Activated CD8-positive, alpha-beta memory T cell treated with anti-CD3 and anti-CD28 coated beads, Interleukin-2, amount 10 ng/mL, durations not matched to agents 7 days and 5 days (primary cell): ENCODE results near the gene GGA1. TPM values are rescaled to one million over a fixed set of nuclear protein-coding genes. Genes with fewer than 3 reads are reported as not detected.

Experiments
- ATAC-seq: fragments of 150-1000 bp; cut with Tn5 transposase; one replicate; pipeline ENCODE4 v1.10.0; 2021; ENCODE audit warnings: moderate library complexity
- CTCF ChIA-PET: fragments of 350-600 bp; sonication (Branson Sonifier 250); formaldehyde crosslinking; loops from one replicate; lab custom pipeline; 2021; ENCODE audit warnings: antibody characterized with exemption; lab: Charles Lee
- DNase-seq: peaks from one replicate; pipeline ENCODE4 v3.0.0-alpha.2; 2020
- H3K27ac Mint-ChIP-seq: one replicate; pipeline ENCODE4 v1.8.0; 2021; ENCODE audit warnings: mild to moderate bottlenecking, mixed read lengths
- H3K27me3 Mint-ChIP-seq: one replicate; pipeline ENCODE4 v1.8.0; 2021; ENCODE audit warnings: mixed read lengths
- H3K36me3 Mint-ChIP-seq: one replicate; pipeline ENCODE4 v1.8.0; 2021; ENCODE audit warnings: mild to moderate bottlenecking, mixed read lengths
- H3K4me1 Mint-ChIP-seq: one replicate; pipeline ENCODE4 v1.8.0; 2021; ENCODE audit warnings: mixed read lengths
- H3K4me3 Mint-ChIP-seq: one replicate; pipeline ENCODE4 v1.8.0; 2021; ENCODE audit warnings: mild to moderate bottlenecking, moderate library complexity, mixed read lengths
- H3K9me3 Mint-ChIP-seq: one replicate; pipeline ENCODE4 v1.8.0; 2022; ENCODE audit warnings: low read depth, mixed read lengths
- total RNA-seq, 2 experiments: library from RNA; stranded (reverse); gene quantifications; one replicate each; pipeline ENCODE4 v1.2.3, GENCODE V29; 2021

GGA1 gene
- total RNA-seq, 2 experiments from 2014 or later, result 76.9 to 85.9 TPM

DNA sequence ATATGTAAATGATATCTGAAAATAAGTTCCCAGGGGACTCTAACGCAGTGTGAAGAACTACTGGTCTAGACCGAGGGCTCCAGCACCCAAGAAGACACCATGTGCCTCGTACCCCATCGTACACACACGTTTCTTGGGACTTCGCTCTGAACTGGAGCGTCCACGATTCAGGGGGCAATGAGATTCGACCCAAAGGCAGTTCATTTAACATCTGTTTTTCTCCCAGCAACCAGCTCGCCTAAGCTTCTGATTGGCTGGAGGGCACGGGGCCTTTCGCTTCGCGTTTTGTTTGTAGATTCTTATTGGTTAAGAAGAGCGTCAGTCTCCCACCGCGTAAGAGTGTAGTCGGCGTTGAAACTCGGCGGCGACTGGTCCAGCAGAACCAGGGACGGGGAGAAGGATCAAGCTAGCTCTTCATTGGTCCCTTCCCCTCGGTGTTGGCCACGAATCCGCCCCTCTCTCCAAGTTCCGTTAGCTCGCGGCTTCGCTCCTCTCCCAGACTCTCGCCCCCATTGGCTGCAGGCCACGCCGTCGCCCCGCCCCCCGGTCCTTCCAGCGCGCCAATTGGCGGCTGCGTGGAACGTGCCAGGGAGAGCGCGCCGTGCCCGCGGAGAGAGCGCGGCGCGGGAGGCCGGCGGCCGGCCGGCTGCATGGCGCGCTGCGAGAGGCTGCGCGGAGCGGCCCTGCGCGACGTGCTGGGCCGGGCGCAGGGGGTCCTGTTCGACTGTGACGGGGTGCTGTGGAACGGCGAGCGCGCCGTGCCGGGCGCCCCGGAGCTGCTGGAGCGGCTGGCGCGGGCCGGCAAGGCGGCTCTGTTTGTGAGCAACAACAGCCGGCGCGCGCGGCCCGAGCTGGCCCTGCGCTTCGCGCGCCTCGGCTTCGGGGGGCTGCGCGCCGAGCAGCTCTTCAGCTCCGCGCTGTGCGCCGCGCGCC is 49.8 kb downstream of the GGA1 start, which contains the start of gene PDXP:
Gene PDXP (plus strand): TSS at position 591 of the 933 bp plus-strand sequence. CDS start 60 bp downstream, at position 651.
- peak; percentile 99 for DNase-seq
- Mint-ChIP-seq H3K27ac (peak within 1 kb of the TSS; percentile 88), H3K36me3 (peaks cover 6% of the 10 kb centered on the region), H3K9me3 (no peaks in the 10 kb centered on the region), H3K4me1 (peaks cover 39% of the 10 kb centered on the region), H3K27me3 (no peaks in the 10 kb centered on the region), H3K4me3 (peak within 1 kb of the TSS; percentile 85)
- CTCF ChIA-PET, result interaction anchor here (0.9 to 41.1 kb wide), 6 partner anchors 17 to 159 kb away, joined by 3 to 1064 read pairs (median 46); partner anchors contain the start of genes GGA1, LGALS1, NOL12 and SH3BP1
- ATAC-seq, result peak; percentile 98

DNA sequence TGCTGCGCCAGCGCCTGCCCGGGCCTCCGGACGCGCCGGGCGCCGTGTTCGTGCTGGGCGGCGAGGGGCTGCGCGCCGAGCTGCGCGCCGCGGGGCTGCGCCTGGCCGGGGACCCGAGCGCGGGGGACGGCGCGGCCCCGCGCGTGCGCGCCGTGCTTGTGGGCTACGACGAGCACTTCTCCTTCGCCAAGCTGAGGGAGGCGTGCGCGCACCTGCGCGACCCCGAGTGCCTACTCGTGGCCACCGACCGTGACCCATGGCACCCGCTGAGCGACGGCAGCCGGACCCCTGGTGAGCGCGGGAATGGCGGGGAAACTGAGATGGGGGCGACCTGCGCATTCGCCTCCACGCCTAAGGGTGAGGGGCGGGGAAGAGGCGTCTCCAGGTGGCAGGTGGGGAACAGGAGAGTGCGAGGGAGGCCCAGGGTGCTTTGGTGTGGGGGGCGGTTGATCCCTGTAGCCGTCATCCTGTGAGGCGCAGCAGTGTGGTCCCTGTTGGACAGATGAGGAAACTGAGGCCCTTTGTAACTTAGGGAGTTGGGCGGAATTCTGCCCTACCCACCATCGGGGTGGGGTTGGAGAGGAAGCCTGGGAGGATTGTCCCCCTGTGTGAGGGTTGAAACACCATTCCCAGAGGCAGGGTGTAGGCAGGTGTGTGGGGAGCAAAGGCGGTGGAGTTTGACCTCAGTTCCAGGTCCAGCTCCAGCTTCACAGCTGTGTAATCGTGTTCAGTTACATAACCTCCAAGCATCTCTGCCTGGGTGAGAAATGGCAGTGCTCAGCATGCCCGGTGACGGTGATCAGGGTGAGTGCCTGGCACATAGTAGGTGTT is 50.6 kb downstream of the GGA1 start:
- no peak for ATAC-seq
- no peaks in the 10 kb centered on the region for H3K27me3 Mint-ChIP-seq

DNA sequence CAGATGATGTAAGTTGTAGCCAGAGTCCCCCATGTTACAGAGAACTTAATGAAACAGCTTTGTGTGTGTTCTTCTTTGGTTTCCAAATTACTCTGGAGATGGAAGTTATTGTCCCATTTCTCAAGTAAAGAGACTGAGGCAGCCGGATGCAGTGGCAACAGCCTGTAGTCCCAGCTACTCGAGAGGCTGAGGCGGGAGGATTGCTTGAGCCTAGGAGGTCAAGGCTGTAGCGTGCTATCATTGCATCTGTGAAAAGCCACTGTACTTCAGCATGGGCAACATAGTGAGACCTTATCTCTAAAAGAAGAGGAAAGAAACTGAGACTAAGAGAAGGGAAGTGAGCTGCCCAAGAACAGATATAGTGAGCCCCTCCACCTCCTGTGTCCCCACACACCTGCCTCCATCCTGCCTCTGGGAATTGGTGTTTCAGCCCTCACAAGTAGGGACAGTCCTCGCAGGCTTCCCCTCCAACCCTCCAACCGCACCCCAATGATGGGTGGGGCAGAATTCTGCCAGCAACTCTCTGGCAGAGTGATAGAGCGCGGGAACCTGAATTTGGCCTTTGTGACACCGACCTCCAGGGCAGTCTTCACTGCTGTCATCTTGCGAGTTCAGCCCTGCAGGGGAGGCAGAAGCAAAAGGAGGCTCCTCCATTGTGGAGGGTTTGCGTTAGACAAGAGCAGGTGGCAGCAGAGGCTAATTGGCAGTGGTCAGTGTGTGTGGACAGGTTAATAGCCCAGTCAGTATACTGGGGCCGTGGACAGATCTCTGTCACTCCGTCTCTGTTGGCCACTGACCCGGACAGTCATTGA is 51.5 kb downstream of the GGA1 start:
- Mint-ChIP-seq H3K4me3 (peak overlapping the region; percentile 85), H3K27ac (peak overlapping the region; percentile 73), H3K4me1 (peaks cover 39% of the 10 kb centered on the region), H3K9me3 (no peaks in the 10 kb centered on the region), H3K36me3 (peaks cover 2% of the 10 kb centered on the region), H3K27me3 (no peaks in the 10 kb centered on the region)
- DNase-seq (no peak), ATAC-seq (no peak)
- CTCF ChIA-PET, result interaction anchor here (2.9 to 41.1 kb wide), 6 partner anchors 11 to 203 kb away, joined by 13 to 1064 read pairs (median 46); partner anchors contain the start of genes GGA1, LGALS1, NOL12 and SH3BP1

More for the DNA sequence above, 50.6 kb downstream of the GGA1 start:
- H3K27ac Mint-ChIP-seq, result peak overlapping the region; percentile 73
- CTCF ChIA-PET, result interaction anchor here (1.1 to 41.1 kb wide), 7 partner anchors 12 to 204 kb away, joined by 3 to 1064 read pairs (median 17); partner anchors contain the start of genes GGA1, LGALS1, NOL12 and SH3BP1
- H3K36me3 Mint-ChIP-seq, result peaks cover 2% of the 10 kb centered on the region
- DNase-seq, result no peak
- peak overlapping the region; percentile 85 for H3K4me3 Mint-ChIP-seq
- H3K9me3 Mint-ChIP-seq, result no peaks in the 10 kb centered on the region
- peaks cover 39% of the 10 kb centered on the region for H3K4me1 Mint-ChIP-seq

DNA sequence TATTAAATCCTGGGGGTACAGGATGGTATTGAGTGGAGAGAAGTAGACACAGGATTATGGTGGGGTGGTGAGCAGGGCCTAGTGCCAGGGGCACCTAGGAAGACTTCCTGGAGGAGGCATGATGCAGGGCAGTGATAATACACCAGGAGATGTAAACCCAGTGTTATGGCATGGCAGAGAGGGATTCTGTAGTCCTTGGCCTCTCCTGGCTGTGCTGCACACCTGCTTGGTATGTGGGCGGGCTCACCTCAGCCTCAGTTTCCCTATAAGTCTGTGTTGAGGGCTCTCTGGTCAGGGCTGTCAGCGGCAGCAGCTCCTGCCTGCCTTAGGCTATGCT is 52.0 kb downstream of the GGA1 start:
- Mint-ChIP-seq H3K27me3 (no peaks in the 10 kb centered on the region), H3K4me3 (peak overlapping the region; percentile 85), H3K9me3 (no peaks in the 10 kb centered on the region), H3K4me1 (peaks cover 39% of the 10 kb centered on the region), H3K27ac (peak overlapping the region; percentile 73), H3K36me3 (peaks cover 6% of the 10 kb centered on the region)
- DNase-seq (no peak), ATAC-seq (no peak)
- CTCF ChIA-PET, result interaction anchor here (1.1 to 41.1 kb wide), 8 partner anchors 11 to 203 kb away, joined by 4 to 1064 read pairs (median 16); partner anchors contain the start of genes GGA1, LGALS1, NOL12 and SH3BP1

DNA sequence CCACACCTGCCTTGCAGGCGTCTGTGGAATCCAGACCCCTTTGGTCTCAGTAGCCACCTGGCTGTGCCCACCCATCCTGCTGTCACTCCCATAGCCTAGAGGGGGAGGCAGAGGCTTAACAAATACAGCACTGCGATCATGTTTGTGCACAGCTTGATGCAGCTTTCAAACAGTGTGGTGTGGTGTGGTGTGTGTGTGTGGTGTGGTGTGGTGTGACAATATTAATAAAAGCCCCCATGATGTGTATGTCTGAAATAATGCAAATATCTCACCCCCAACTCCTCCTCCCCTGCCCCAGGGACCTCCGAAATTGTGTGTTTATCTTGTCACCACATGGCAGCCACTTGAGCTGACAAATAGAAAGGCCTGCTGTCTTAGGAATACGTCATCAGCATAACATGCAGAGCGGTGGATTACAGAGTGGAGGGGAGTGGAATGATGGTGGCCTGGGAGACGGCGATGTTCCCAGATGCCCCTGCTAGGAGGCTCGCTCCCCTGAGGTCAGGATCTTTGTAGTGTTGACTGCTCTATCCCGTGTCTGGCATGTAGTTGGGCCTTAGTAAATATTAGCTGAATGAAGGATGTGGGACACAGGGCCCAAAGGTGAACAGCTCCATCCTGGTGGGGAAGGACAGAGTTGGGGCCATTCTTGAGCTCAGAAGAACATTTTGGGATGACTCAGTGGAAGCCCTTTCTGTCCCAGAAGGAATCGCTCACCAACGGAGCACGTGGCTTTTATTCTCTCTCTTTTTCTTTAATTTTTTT is 52.7 kb downstream of the GGA1 start:
- Mint-ChIP-seq H3K4me3 (peak overlapping the region; percentile 85), H3K27ac (peak overlapping the region; percentile 51), H3K9me3 (no peaks in the 10 kb centered on the region), H3K4me1 (peaks cover 39% of the 10 kb centered on the region), H3K36me3 (peaks cover 10% of the 10 kb centered on the region), H3K27me3 (no peaks in the 10 kb centered on the region)
- CTCF ChIA-PET, result interaction anchor here (1.1 to 41.1 kb wide), 7 partner anchors 10 to 202 kb away, joined by 4 to 1064 read pairs (median 14); partner anchors contain the start of genes GGA1, LGALS1, NOL12 and SH3BP1
- DNase-seq (peak; percentile 67), ATAC-seq (no peak)

DNA sequence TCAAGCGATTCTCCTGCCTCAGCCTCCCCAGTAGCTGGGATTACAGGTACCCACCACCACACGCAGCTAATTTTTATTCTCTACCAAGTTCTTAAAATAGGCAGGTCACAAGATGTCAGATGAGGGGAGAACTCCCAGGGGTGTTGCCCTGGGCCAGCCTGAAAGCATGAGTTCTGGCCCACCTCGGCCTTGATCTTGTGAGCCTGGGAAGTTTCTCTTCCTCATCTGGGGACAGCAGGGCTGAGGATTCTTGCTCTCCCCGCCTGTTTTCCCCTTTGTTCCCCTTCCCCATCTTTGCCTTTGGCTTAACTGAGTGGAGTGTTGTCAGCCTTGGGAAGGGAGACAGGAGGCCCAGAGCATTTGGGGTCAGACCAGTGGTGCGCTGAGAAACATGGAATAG is 53.4 kb downstream of the GGA1 start:
- no peaks in the 10 kb centered on the region for H3K27me3 Mint-ChIP-seq
- H3K36me3 Mint-ChIP-seq, result peaks cover 16% of the 10 kb centered on the region
- peak overlapping the region; percentile 2 for H3K27ac Mint-ChIP-seq
- CTCF ChIA-PET, result interaction anchor here (1.2 to 41.1 kb wide), 6 partner anchors 9 to 201 kb away, joined by 4 to 1064 read pairs (median 44); partner anchors contain the start of genes GGA1, LGALS1, NOL12 and SH3BP1
- peaks cover 39% of the 10 kb centered on the region for H3K4me1 Mint-ChIP-seq
- no peaks in the 10 kb centered on the region for H3K9me3 Mint-ChIP-seq
- H3K4me3 Mint-ChIP-seq, result no peak overlapping the region
- ATAC-seq (no peak), DNase-seq (no peak)

DNA sequence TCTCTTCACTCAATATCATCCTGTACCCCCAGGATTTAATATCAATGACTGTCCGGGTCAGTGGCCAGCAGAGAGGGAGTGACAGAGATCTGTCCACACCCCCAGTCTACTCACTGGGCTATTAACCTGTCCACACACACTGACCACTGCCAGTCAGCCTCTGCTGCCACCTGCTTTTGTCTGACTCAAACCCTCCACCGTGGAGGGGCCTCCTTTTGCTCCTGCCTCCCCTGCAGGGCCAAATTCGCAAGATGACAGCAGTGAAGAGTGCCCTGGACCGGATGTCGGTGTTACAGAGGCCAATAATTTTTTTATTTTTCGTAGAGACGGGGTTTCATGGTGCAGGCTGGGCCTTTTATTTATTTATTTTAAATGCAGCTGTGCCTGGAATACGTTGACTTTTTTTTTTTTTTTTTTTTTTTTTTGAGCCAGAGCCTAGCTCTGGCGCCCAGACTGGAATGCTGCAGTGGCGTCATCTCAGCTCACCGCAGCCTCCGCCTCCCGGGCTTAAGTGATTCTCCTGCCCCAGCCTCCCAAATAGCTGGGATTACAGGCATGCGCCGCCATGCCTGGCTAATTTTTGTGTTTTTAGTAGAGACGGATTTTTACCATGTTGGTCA is 55.0 kb downstream of the GGA1 start:
- DNase-seq (no peak), ATAC-seq (no peak)
- Mint-ChIP-seq H3K27ac (peak overlapping the region; percentile 24), H3K9me3 (no peaks in the 10 kb centered on the region), H3K36me3 (peaks cover 16% of the 10 kb centered on the region), H3K27me3 (no peaks in the 10 kb centered on the region), H3K4me3 (no peak overlapping the region), H3K4me1 (peaks cover 31% of the 10 kb centered on the region)
- CTCF ChIA-PET, result interaction anchor here (1.1 to 41.1 kb wide), 5 partner anchors 8 to 144 kb away, joined by 3 to 1064 read pairs (median 11); partner anchors contain the start of genes GCAT, LGALS1, NOL12 and SH3BP1

DNA sequence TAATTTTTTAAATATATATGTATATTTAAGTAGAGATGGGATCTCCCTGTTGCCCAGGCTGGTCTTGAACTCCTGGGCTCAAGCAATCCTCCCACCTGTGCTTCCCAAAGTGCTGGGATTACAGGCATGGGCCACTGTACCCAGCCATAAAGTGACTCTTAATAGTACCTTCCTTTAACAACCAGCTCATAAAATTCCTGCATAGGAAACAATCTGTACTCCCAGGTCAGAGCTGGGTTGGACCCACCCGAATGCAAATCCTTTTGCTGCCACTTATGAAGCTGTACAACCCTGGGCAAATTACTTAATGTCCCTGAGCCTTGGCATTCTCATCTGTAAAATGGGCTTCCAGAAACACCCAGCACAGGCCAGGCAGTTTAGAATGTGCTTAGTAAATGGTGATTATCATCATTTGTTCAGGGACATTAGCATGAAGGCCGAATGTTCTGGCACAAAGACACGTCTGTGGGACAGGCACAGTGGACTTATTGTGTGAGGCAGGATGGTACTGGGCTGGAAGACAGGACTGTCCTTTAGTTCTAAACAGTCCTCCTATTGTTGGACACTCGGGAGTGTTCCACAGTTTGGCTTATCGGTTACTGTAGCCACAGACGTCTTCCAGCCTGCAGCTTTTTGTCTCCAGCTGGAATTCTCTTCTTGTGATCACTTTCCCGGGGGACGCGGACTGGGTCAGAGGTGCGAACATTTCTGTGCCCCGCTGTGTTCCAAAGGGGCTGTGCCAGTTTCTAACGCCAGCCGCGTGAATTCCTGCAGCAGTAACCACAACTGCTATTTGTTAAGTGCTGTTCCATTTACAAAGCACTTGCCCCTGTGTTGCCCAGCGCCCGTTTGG is 55.8 kb downstream of the GGA1 start:
- DNase-seq (no peak), ATAC-seq (no peak)
- H3K27me3 Mint-ChIP-seq, result no peaks in the 10 kb centered on the region
- H3K4me1 Mint-ChIP-seq, result peaks cover 31% of the 10 kb centered on the region
- H3K36me3 Mint-ChIP-seq, result peaks cover 16% of the 10 kb centered on the region
- no peak overlapping the region for H3K27ac Mint-ChIP-seq
- H3K4me3 Mint-ChIP-seq, result no peak overlapping the region
- CTCF ChIA-PET, result interaction anchor here (1.1 to 41.1 kb wide), 4 partner anchors 10 to 143 kb away, joined by 3 to 1064 read pairs (median 98); partner anchors contain the start of genes GCAT, LGALS1, NOL12 and SH3BP1
- no peaks in the 10 kb centered on the region for H3K9me3 Mint-ChIP-seq

DNA sequence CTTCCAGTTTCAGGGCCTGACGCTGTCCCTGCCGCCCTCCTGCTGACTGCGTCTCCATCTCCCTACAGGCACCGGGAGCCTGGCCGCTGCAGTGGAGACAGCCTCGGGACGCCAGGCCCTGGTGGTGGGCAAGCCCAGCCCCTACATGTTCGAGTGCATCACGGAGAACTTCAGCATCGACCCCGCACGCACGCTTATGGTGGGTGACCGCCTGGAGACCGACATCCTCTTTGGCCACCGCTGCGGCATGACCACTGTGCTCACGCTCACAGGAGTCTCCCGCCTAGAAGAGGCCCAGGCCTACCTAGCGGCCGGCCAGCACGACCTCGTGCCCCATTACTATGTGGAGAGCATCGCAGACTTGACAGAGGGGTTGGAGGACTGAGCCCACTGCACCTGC is 56.9 kb downstream of the GGA1 start:
- no peak for DNase-seq
- Mint-ChIP-seq H3K4me3 (no peak overlapping the region), H3K4me1 (peaks cover 23% of the 10 kb centered on the region), H3K36me3 (peaks cover 16% of the 10 kb centered on the region), H3K9me3 (no peaks in the 10 kb centered on the region), H3K27me3 (no peaks in the 10 kb centered on the region), H3K27ac (no peak overlapping the region)
- ATAC-seq, result no peak
- CTCF ChIA-PET, result interaction anchor here (41.1 kb wide), 1 partner anchor 32 kb away, joined by 1064 read pairs; the partner anchor contains the start of gene SH3BP1

DNA sequence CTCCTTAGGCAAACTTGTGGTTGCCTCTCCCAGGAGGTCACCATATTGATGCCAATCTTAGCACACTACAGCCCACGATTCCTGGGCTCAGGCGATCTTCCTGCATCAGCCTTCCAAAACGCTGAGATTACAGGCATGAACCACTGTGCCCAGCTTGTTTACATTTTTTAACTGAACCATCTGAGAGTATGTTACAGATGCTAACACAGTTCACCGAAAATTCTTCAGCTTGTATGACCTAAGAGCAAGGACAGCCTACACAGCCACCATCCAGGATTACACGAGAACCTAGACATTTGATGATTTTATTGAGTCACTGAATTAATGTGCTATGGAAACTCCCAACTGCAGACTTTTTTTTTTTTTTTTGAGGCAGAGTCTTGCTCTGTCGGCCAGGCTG is 61.0 kb downstream of the GGA1 start:
- CTCF ChIA-PET, result interaction anchor here (0.7 to 41.1 kb wide), 5 partner anchors 12 to 332 kb away, joined by 3 to 1064 read pairs (median 4); partner anchors contain the start of gene SH3BP1
- no peak for ATAC-seq
- Mint-ChIP-seq H3K27ac (peak overlapping the region; percentile 36), H3K36me3 (peaks cover 14% of the 10 kb centered on the region), H3K4me3 (no peak overlapping the region), H3K4me1 (peaks cover 28% of the 10 kb centered on the region), H3K27me3 (no peaks in the 10 kb centered on the region), H3K9me3 (no peaks in the 10 kb centered on the region)
- DNase-seq, result no peak
